Measurements from ENCODE around the gene TMPRSS7. TPM values are rescaled to one million over a fixed set of nuclear protein-coding genes. Genes with fewer than 3 reads are reported as not detected.

The TMPRSS7 gene
- total RNA-seq, 4 donors from 2014 or later, result not detected

DNA sequence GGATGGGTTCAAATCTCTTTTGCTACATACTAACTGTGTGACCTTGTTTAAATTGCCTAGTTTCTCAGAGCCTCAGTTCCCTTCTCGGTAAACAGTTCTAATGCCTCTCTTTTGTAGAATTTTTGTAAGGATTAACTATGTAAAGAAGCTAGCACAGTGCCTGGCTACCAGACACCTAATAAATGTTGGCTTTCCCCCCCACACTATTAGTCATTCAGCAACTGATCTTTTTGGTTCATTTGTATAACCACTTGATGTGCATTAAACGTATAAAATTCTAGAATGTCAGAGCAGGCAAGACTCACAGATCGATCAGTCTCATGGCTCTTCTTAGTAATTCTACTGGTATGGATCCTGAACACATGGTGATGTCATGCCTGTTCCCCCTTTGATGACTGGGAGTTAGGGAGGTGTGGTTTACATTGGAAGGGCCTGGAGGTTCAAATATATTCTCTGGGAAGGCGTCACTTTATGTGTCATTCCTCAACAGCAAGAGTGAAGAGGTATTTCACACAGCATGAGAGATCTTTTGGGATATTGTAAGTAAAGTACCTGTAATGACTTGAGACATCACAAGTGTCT, 29.4 kb upstream of the TMPRSS7 start:
- Histone ChIP-seq H3K4me1 (no peaks in the 10 kb centered on the region), H3K9me3 (no peaks in the 10 kb centered on the region), H3K27me3 (no peaks in the 10 kb centered on the region), H3K36me3 (no peaks in the 10 kb centered on the region), H3K4me3 (no peak overlapping the region), H3K27ac (no peak overlapping the region)
- TF ChIP-seq CTCF (IDR thresholded peaks at IDR 0.05), result no peak
- no peak for TF ChIP-seq POLR2A (IDR thresholded peaks at IDR 0.05)
- DNase-seq, result no peak
- intact Hi-C loops (cut with DNase I; ENCODE audit: low total_unique reads), result no loop called here

DNA sequence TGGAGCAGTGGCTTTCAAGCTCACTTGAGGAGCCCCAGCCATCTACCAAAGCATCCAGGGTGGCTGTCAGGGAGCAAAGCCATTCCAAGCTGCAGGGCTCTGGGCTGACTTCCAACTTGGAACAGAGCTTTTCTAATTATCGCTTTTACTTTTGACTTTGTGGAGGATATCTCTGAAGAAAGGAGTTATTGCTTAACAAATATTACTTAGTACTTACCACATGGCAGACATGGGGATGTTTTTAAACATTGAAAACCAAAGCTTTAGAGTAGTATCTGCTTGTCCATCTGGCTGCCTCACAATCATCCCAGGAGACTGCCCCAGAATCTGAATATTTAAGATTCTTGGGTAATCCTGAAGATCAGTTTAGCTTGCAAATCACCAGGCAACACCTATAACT, 26.9 kb upstream of the TMPRSS7 start:
- TF ChIP-seq POLR2A (IDR thresholded peaks at IDR 0.05) (no peak), CTCF (IDR thresholded peaks at IDR 0.05) (no peak)
- Histone ChIP-seq H3K4me3 (no peak overlapping the region), H3K27ac (no peak overlapping the region), H3K4me1 (no peaks in the 10 kb centered on the region), H3K36me3 (no peaks in the 10 kb centered on the region), H3K27me3 (no peaks in the 10 kb centered on the region), H3K9me3 (no peaks in the 10 kb centered on the region)
- intact Hi-C loops (cut with DNase I; ENCODE audit: low total_unique reads), result no loop called here
- DNase-seq, result no peak

DNA sequence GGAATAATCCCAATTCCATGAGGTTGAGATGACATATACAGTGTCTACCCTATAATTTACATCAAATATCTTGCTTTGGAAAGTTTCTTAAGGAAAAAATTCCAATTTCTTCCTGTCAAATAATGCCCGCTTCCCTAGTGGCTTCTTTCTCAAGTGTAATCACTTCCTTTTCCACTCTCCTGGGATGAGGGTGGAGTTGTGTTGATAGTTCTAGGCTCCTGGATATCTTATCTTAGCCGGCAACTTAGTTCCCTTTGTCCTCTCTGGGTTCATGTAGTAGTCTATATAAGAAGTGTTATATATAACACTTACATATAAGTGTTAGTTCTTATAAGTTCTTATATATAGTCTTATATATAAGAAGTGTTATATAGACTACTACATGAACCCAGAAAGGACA, 24.9 kb upstream of the TMPRSS7 start:
- Histone ChIP-seq H3K9me3 (no peaks in the 10 kb centered on the region), H3K27ac (no peak overlapping the region), H3K4me3 (no peak overlapping the region), H3K4me1 (no peaks in the 10 kb centered on the region), H3K36me3 (no peaks in the 10 kb centered on the region), H3K27me3 (no peaks in the 10 kb centered on the region)
- no peak for DNase-seq
- TF ChIP-seq POLR2A (IDR thresholded peaks at IDR 0.05) (no peak), CTCF (IDR thresholded peaks at IDR 0.05) (no peak)
- intact Hi-C loops (cut with DNase I; ENCODE audit: low total_unique reads), result no loop called here

DNA sequence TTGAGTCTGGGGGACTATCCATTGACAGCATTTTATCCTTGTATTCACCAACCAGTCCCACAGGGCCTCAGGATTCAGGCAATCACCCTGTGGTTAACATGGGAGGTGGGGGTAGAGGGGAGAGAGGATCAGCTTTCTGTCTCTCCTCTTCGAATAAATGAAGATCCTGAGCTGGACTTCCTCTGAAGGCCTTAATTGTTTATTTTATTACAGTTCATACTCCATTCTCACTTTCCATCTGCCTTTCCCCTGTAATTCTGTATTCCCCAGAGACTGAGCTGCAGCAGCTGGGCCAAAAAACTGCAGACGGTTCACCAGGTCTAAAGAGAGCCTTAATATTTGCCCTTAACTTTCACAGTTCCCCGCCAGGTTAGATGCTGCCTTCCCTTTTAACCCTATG, 23.9 kb upstream of the TMPRSS7 start:
- no peak for TF ChIP-seq CTCF (IDR thresholded peaks at IDR 0.05)
- no peak for TF ChIP-seq POLR2A (IDR thresholded peaks at IDR 0.05)
- intact Hi-C loops (cut with DNase I; ENCODE audit: low total_unique reads), result no loop called here
- Histone ChIP-seq H3K4me1 (no peaks in the 10 kb centered on the region), H3K9me3 (no peaks in the 10 kb centered on the region), H3K27me3 (no peaks in the 10 kb centered on the region), H3K27ac (no peak overlapping the region), H3K36me3 (no peaks in the 10 kb centered on the region), H3K4me3 (no peak overlapping the region)
- no peak for DNase-seq

GRCh38 chr3:112011376-112011940, 23.1 kb upstream of the TMPRSS7 start:
- no peak for TF ChIP-seq CTCF (IDR thresholded peaks at IDR 0.05)
- TF ChIP-seq POLR2A (IDR thresholded peaks at IDR 0.05), result no peak
- H3K36me3 ChIP-seq, result no peaks in the 10 kb centered on the region
- no peaks in the 10 kb centered on the region for H3K27me3 ChIP-seq
- DNase-seq, result no peak
- H3K27ac ChIP-seq, result no peak overlapping the region
- no peaks in the 10 kb centered on the region for H3K9me3 ChIP-seq
- H3K4me1 ChIP-seq, result no peaks in the 10 kb centered on the region
- H3K4me3 ChIP-seq, result no peak overlapping the region
- intact Hi-C loops (cut with DNase I; ENCODE audit: low total_unique reads), result no loop called here

Data from uterus (tissue), 4 donors.